Prostate gland (tissue), 2 donors: Measurements from ENCODE around the gene RSPRY1. TPM values are rescaled to one million over a fixed set of nuclear protein-coding genes. Genes with fewer than 3 reads are reported as not detected.
"Not testable (repeated sequence)": the region's sequence is repeated elsewhere in the genome, so short reads cannot be mapped to it uniquely, and the experiment has no call there.

ENCODE experiments used
- DNase-seq: peaks from one replicate; pipeline ENCODE4 v3.0.0-alpha.2; 2019; ENCODE audit warnings: low spot score
- H3K27ac ChIP-seq, 2 donors: fragments of 200-600 bp; sonication (generic); 2 replicates each; pipeline ENCODE4 v1.5.1; 2017 to 2019
- H3K27me3 ChIP-seq: fragments of 200-600 bp; sonication (generic); replicated peaks from 2 replicates; pipeline ENCODE4 v1.5.1; 2019; ENCODE audit not compliant: insufficient read depth
- H3K36me3 ChIP-seq, 2 donors: fragments of 200-600 bp; sonication (generic); 1 replicate in 1 of 2; 2 replicates in 1 of 2; pipeline versions ENCODE4 v1.5.1 to v1.8.1; 2017 to 2019
- H3K4me1 ChIP-seq: fragments of 200-600 bp; sonication (generic); replicated peaks from 2 replicates; pipeline ENCODE4 v1.5.1; 2019
- H3K4me3 ChIP-seq, 2 donors: fragments of 200-600 bp; sonication (generic); 2 replicates each; pipeline ENCODE4 v1.5.1; 2017 to 2019
- H3K9me3 ChIP-seq: fragments of 200-600 bp; sonication (generic); 2 replicates; pipeline ENCODE4 v1.5.1; 2017
- CTCF ChIP-seq, 4 experiments: fragments of 200-600 bp in 2 of 4; fragments of 450-650 bp in 2 of 4; sonication (generic) in 2 of 4; IDR thresholded peaks; 1 replicate in 3 of 4; 2 replicates in 1 of 4; pipeline ENCODE4 v1.5.1; 2016 to 2019; ENCODE audit warnings: antibody characterized with exemption in 4 of 4, mild to moderate bottlenecking in 2 of 4, moderate library complexity in 2 of 4
- POLR2A ChIP-seq: fragments of 450-650 bp; IDR thresholded peaks from one replicate; pipeline ENCODE4 v1.6.1; 2016; ENCODE audit warnings: antibody characterized with exemption, mild to moderate bottlenecking
- POLR2AphosphoS5 ChIP-seq: sonication (generic); formaldehyde crosslinking; IDR thresholded peaks from one replicate; pipeline ENCODE4 v1.6.1; 2017; ENCODE audit warnings: antibody characterized with exemption
- WGBS: methylation state at CpG from one replicate; pipeline ENCODE4 v1.1.5; 2018; 5-methylcytosine and 5-hydroxymethylcytosine counted together
- intact Hi-C: fragments of 100-400 bp; cut with DNase I; formaldehyde crosslinking; loops from one replicate; pipeline ENCODE4 v1.14.2; 2022
- total RNA-seq, 2 donors: library from RNA; depleted of rRNA; stranded (reverse); fragments of >200 nt; gene quantifications; one replicate each; pipeline ENCODE4 v1.1.0, GENCODE V29; 2016

Gene RSPRY1
- total RNA-seq, 2 donors from 2014 or later = 35.8 to 45.3 TPM

- Histone ChIP-seq H3K27me3 (no peaks in the 10 kb centered on the region), H3K9me3 (no peaks in the 10 kb centered on the region), H3K36me3 (no peaks in the 10 kb centered on the region), H3K27ac (no peak overlapping the region), H3K4me1 (peaks cover under 1% of the 10 kb centered on the region), H3K4me3 (no peak overlapping the region)
- TF ChIP-seq POLR2AphosphoS5 (no peak), CTCF (IDR thresholded peaks at IDR 0.05) (no peak), POLR2A (no peak)
- no peak for DNase-seq
- intact Hi-C loops = no loop called here
- WGBS = 63% methylated on average over 3 of the region's 3 CpGs
Observed at GRCh38 chr16:57196753-57197152, 10.6 kb downstream of the RSPRY1 start.

- H3K36me3 ChIP-seq, H3K4me1 ChIP-seq, H3K27me3 ChIP-seq, H3K4me3 ChIP-seq, H3K9me3 ChIP-seq, H3K27ac ChIP-seq, DNase-seq, intact Hi-C loops: not testable (repeated sequence)
- 95% methylated on average over 11 of the region's 24 CpGs for WGBS
Observed at GRCh38 chr16:57200321-57200720, 14.2 kb downstream of the RSPRY1 start.

DNA sequence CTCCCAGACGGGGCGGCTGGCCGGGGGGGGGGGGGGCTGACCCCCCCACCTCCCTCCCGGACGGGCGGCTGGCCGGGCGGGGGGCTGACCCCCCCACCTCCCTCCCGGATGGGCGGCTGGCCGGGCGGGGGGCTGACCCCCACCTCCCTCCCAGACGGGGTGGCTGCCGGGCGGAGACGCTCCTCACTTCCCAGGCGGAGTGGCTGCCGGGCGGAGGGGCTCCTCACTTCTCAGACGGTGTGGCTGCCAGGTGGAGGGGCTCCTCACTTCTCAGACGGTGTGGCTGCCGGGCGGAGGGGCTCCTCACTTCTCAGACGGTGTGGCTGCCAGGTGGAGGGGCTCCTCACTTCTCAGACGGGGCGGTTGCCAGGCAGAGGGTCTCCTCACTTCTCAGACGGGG is 14.8 kb downstream of the RSPRY1 start:
- H3K9me3 ChIP-seq, H3K36me3 ChIP-seq, intact Hi-C loops, H3K27me3 ChIP-seq, H3K4me3 ChIP-seq, H3K4me1 ChIP-seq, H3K27ac ChIP-seq, DNase-seq: not testable (repeated sequence)
- 94% methylated on average over 20 of the region's 27 CpGs for WGBS

DNA sequence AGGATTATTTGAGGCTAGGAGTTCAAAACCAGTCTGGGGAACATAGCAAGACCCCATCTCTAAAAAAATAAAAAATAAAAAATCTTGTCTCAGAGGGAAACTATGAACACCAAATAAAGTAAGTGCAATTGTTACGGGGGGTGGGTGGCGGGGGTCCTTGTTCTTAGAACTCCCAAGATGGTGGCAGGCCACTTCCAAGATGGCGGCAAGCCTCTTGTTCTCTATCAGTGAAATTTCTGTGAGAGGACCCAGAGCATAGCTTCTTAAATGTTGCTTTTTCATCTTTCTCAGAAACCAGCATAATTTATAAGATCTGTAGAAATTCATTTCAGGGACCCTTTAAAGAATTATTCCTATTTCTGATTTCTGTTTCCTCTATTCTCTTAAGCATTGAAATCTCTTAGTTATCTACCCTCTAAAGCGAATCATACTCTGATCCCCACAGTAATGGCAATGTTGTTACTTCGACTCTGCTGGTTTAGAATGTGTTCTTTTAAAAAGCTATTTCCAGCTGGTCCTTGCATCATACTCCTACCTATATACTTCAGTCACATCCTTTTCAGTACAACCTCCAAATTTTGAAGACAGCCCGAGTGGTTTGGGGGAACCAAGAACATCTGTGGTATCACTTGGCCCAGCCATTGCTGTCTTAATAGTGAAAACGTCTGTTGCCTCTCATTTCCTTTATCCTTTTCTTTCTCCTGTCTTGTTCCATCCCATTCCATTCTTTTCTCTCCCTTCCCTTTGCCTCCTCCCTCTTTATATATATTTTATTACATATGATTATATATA is 16.2 kb downstream of the RSPRY1 start:
- Histone ChIP-seq H3K4me1 (no peaks in the 10 kb centered on the region), H3K27ac (no peak overlapping the region), H3K27me3 (no peaks in the 10 kb centered on the region), H3K9me3 (no peaks in the 10 kb centered on the region), H3K36me3 (no peaks in the 10 kb centered on the region), H3K4me3 (no peak overlapping the region)
- WGBS = 91% methylated on average over 7 of the region's 7 CpGs
- intact Hi-C loops = no loop called here
- TF ChIP-seq CTCF (IDR thresholded peaks at IDR 0.05) (no peak), POLR2AphosphoS5 (no peak), POLR2A (no peak)
- no peak for DNase-seq

DNA sequence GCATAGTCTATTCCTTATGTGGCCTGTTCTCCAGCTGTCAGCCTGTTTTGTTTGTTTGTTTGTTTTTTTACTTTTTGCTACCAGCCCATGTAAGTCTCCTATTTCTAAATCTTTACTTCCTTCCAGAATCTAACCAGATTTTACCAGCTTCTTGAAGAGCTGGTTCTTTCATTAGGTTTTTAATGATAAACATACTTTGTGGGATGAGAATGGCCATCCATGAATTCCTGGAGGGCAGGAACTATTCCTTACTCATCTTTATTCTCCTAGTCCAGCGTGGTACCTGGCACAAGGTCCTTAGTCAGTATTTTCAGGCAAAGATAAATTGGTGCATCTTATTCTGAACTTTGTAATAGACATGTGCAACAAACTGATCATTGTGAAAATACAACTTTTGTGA is 17.3 kb downstream of the RSPRY1 start:
- DNase-seq = no peak
- intact Hi-C loops = no loop called here

More for the DNA sequence above, 17.3 kb downstream of the RSPRY1 start:
- WGBS = 50% methylated on average over 1 of the region's 1 CpG
- H3K27me3 ChIP-seq = no peaks in the 10 kb centered on the region
- H3K27ac ChIP-seq = no peak overlapping the region
- no peak overlapping the region for H3K4me3 ChIP-seq
- no peaks in the 10 kb centered on the region for H3K4me1 ChIP-seq
- H3K36me3 ChIP-seq = no peaks in the 10 kb centered on the region
- TF ChIP-seq POLR2AphosphoS5 (no peak), CTCF (IDR thresholded peaks at IDR 0.05) (no peak), POLR2A (no peak)
- H3K9me3 ChIP-seq = no peaks in the 10 kb centered on the region
